Stimulated activated CD8-positive, alpha-beta memory T cell treated with anti-CD3 and anti-CD28 coated beads, Interleukin-4, amount 100 ng/mL, for 4 hours (primary cell): ENCODE data around the gene MAP2.

Experiments
- DNase-seq, 2 donors: peaks; one replicate each; pipeline ENCODE4 v3.0.0-alpha.2; 2020; ENCODE audit warnings: low read depth in 2 of 2, low spot score in 1 of 2

The MAP2 gene, protein sequence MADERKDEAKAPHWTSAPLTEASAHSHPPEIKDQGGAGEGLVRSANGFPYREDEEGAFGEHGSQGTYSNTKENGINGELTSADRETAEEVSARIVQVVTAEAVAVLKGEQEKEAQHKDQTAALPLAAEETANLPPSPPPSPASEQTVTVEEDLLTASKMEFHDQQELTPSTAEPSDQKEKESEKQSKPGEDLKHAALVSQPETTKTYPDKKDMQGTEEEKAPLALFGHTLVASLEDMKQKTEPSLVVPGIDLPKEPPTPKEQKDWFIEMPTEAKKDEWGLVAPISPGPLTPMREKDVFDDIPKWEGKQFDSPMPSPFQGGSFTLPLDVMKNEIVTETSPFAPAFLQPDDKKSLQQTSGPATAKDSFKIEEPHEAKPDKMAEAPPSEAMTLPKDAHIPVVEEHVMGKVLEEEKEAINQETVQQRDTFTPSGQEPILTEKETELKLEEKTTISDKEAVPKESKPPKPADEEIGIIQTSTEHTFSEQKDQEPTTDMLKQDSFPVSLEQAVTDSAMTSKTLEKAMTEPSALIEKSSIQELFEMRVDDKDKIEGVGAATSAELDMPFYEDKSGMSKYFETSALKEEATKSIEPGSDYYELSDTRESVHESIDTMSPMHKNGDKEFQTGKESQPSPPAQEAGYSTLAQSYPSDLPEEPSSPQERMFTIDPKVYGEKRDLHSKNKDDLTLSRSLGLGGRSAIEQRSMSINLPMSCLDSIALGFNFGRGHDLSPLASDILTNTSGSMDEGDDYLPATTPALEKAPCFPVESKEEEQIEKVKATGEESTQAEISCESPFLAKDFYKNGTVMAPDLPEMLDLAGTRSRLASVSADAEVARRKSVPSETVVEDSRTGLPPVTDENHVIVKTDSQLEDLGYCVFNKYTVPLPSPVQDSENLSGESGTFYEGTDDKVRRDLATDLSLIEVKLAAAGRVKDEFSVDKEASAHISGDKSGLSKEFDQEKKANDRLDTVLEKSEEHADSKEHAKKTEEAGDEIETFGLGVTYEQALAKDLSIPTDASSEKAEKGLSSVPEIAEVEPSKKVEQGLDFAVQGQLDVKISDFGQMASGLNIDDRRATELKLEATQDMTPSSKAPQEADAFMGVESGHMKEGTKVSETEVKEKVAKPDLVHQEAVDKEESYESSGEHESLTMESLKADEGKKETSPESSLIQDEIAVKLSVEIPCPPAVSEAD (N-terminal part only)

DNA sequence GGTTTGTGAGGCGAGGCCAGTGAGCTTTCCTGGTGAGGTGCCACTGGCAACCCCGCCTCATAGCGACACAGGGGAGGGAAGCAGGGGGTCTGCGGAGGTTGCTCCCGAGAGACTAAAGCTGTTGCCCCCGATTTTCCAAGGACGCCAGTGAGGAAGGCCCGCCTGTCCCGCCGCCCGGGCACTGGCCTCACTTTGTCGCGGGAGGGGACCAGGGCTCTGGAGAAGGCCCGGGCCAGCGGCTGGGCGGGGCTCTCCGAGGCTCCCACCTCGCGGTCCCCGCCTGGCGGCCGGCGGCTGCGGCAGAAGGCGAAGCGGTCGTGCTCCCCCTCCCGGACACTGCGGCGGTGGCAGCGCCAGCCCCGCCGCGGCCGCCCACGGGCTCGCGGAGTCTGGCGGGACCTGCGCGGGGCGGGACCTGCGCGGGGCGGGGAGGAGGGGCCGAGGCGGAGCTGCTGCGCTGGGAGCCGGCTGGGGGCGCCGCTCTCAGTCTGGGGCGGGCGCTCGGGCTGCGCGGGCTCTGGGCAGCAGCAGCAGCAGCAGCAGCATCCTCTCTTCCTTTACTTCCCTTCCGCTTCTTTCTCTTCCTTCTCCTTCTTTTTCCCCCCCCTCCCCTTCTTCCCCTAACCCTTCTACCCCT is at the start of gene MAP2:
Gene MAP2 (plus strand): TSS at position 486 of the 637 bp plus-strand sequence. CDS start 229,124 bp downstream, outside the sequence.
- DNase-seq: peak in 1 of 2 donors; percentile 1

- DNase-seq: no peak
These were observed 47.2 kb upstream of the MAP2 start for GRCh38 chr2:209376686-209377085.

DNA sequence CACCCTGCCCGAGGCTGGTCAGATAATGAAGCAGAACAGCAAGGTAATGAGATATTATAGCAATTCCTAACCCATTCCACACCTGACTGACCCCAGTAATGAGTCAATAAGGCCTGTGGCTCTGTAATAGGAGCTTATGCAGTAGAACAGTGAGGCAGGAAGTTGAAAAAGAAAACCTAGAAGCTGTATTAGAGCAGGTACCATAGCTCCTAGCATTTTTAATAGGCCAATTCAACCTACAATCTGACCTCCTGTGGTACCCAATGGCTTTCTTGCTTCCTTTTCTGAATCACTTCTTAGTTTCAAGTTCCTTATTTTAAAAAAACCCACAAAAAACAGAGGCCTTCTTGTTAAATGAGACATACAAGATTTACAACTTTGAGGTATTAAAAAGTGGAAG is 43.6 kb upstream of the MAP2 start:
- no peak for DNase-seq

- no peak for DNase-seq
These were observed 42.8 kb upstream of the MAP2 start for GRCh38 chr2:209381091-209381490.

DNA sequence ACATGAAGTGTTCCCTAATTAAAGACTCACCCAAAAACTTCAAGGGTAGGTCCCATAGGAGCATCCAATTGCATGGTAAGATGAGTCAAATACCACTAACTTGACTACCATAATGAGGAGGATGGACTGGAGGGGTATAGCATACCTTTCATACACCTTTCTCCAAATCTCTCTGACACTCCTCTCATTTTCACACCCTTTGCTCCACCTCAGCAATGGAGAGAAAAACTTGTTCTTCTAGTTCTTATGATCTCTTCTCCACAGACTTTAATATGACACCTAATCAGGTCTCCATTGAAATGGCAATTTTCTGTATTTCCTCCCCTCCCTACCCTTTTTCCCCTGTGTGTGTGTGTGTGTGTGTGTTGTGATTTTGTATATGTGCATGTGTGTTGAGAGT is 41.1 kb upstream of the MAP2 start:
- no peak for DNase-seq

DNA sequence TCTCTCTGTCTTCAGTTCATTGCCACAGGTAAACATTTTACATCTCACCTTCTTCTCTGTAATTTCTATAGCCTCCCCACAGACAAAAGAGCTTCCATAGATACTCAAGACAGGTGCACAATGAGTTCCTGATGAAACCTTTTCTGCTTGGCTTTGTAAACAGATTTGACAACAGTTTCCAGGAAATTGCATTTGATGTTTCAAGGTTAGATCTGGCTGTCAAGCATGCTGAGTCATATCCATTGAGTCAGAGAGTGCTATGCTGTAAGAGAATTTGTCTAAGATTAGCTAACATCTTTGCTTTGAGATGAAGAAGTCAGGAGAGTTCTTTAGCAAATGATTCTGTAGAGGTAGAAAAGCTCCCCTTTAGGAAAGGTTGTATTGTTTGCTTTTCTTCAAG is 40.6 kb upstream of the MAP2 start:
- no peak for DNase-seq

DNA sequence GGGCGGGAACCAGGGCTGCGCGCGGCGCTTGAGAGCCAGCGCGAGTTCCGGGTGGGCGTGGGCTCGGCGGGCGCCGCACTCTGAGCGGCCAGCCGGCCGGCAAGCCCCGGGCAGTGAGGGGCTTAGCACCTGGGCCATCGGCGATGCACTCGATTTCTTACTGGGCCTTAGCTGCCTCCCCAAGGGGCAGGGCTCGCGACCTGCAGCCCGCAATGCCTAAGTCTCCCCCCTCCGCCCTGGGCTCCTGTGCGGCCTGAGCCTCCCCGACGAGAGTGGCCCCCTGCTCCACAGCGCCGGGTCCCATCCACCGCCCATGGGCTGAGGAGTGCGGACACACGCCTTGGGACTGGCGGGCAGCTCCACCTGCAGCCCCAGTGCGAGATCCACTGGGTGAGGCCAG is 36.5 kb upstream of the MAP2 start:
- DNase-seq: no peak

GRCh38 chr2:209388446-209389037 is 35.3 kb upstream of the MAP2 start:
- no peak for DNase-seq

- DNase-seq: no peak
These were observed 34.7 kb upstream of the MAP2 start for GRCh38 chr2:209389171-209389618.

- DNase-seq: no peak
These were observed 33.0 kb upstream of the MAP2 start for GRCh38 chr2:209390839-209391238.

GRCh38 chr2:209391776-209392401 is 32.0 kb upstream of the MAP2 start:
- DNase-seq: no peak

DNA sequence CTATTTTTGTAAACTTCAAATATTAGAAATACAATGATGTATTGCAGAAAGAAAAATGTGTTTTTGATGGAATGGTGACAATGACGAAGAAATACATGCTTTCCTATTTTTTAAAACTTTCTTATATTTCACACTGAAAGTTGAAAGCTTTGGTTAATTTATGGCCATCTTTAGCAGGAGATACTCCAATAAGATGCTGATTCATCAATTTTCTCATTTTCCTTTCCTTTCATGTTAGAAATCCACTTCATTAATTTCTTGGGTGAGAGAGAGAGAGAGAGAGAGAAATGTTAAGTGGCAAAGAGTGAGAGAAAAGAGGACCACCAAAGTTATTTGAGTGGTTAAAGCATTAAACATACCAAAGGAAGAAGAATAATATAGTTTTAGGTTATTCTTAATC is 28.6 kb upstream of the MAP2 start:
- no peak for DNase-seq

DNA sequence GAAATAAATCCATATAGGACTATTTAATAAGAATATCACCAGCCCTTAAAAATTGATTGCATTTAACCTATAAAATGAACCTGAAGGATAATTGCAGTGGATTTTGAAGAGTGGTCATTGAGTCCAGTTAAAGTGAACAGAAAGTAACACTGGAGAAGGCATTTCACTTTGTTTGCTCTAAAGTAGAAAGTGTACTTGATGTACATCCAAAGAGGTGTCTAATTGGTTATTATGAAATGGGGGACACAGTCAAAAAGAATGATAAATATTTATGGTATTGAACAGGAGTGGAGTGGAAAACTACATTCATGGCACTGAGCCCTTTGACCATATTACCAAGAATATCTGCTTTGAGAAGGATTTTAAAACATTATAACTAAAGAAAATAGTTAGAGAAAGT is 28.2 kb upstream of the MAP2 start:
- DNase-seq: no peak

GRCh38 chr2:209398463-209398862 is 25.4 kb upstream of the MAP2 start:
- DNase-seq: no peak

DNA sequence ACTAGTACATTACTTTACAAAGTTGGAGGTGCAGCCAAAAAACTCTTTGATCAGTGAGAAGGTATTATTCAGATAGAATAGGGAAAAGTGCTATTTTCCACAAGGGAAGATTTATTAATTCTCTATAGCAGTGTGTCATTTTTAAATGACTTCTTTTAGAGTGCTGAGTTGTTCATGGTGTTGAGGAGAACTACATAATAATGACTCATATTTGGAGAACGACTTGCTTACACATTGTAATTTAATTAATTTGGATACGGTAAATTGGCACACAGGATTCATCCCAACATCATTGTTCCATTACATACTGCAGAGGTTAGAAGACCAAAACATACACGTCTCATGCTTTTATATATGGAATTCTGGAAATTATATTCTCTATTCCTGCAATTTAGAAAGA is 22.1 kb upstream of the MAP2 start:
- DNase-seq: no peak

- DNase-seq: no peak
These were observed 12.6 kb upstream of the MAP2 start for GRCh38 chr2:209411296-209411695.

- no peak for DNase-seq
These were observed 12.1 kb upstream of the MAP2 start for GRCh38 chr2:209411718-209412117.

DNA sequence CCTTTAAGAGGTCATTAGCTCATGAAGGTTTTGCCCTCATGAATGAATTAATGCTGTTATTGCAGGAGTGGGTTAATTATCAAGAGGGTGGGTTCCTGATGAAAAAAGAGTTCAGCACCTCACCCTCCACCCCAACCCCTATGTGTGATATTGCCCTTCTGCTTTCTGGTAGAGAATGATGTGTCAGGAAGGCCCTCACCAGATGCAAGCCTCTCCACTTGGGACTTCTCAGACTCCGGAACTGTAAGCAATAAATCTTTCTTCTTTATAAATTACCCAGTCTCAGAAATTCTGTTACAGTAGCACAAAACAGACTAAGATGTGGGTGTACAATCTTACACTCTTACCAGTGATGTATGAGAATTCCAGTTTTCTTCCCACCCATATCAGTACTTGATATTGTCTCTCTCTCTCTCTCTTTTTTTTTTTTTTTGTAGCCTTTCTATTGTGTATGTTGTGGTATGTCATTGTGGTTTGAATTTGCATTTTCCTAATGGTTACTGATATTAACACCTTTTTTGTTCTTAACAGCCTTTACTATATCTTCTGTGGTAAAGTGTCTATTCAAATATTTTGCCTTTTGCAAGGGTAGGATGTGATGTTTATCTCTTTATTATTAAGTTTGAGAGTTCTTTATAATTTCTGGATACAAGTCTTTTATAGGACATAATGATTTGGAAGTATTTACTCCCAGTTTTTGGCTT is 10.4 kb upstream of the MAP2 start:
- DNase-seq: no peak

DNA sequence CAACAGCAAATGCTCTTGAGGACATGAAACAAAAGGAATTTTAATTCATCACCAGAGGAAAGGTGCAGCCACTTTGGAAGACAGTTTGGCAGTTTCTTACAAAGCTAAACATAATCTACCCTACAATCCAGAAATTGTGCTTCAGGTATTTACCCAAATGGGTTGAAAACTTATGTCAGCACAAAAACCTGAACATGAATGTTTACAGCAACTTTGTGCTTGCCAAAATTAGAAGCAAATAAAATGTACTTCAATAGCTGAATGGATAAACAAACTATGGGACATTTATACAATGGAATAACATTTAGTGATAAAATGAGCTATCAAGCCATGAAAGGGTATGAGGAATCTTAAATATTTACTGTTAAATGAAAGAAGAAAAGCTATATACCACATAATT is 6.9 kb upstream of the MAP2 start:
- no peak for DNase-seq
